AG04449 (cell line): ENCODE results near the gene SP3.

Experiments used
- CTCF ChIA-PET: fragments of 350-600 bp; formaldehyde crosslinking; extraction: SDS; loops from one replicate; lab custom pipeline; 2021; ENCODE audit warnings: antibody characterized with exemption; lab: Yijun Ruan, JAX
- POLR2A ChIA-PET: fragments of 400-600, 350-600 bp; formaldehyde crosslinking; extraction: SDS; loops from one replicate; lab custom pipeline; 2020; ENCODE audit warnings: antibody characterized with exemption, inconsistent platforms; lab: Yijun Ruan, JAX
- DNase-seq: peaks from one replicate; pipeline ENCODE4 v3.0.0-alpha.2; 2010; ENCODE audit warnings: low read depth, low spot score
- H3K4me3 ChIP-seq: 2 replicates; pipeline ENCODE4 v1.5.1; 2011; ENCODE audit warnings: low read depth, mild to moderate bottlenecking, control low read depth, low read length
- TF ChIP-seq, protein P1 (sequence below): IDR thresholded peaks from one replicate; pipeline ENCODE4 v1.5.1; 2011; ENCODE audit warnings: mild to moderate bottlenecking, moderate library complexity, low read length, control low read depth, inconsistent platforms; ENCODE audit not compliant: insufficient read depth; ENCODE audit errors: missing control alignments

Gene SP3

DNA sequence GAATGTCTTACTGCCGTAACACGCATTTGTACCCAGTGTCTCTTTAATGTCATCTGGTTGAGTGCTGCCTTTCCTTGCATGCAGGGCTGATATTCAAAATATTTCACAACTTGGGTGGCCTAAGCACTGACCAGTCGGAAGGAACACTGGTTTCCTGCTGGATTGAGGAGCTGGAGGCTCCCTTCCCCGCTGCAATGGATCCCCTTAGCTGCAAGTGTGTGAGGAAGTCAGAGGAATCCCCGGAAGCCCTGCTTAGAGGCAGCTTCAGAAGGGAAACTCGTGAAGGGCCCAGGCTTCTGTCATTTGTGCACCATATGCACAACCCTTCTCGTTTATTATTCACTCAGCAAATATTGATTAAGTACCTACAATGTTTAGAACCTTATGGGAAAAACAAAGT, 33.2 kb upstream of the SP3 start:
- ChIA-PET CTCF (interaction anchor here (1.2 kb wide), 1 partner anchor 11 kb away, joined by 4 read pairs; no protein-coding TSS in a partner anchor), POLR2A (no interaction called here)
- DNase-seq: no peak
- H3K4me3 ChIP-seq: no peak overlapping the region
- TF ChIP-seq, protein P1, sequence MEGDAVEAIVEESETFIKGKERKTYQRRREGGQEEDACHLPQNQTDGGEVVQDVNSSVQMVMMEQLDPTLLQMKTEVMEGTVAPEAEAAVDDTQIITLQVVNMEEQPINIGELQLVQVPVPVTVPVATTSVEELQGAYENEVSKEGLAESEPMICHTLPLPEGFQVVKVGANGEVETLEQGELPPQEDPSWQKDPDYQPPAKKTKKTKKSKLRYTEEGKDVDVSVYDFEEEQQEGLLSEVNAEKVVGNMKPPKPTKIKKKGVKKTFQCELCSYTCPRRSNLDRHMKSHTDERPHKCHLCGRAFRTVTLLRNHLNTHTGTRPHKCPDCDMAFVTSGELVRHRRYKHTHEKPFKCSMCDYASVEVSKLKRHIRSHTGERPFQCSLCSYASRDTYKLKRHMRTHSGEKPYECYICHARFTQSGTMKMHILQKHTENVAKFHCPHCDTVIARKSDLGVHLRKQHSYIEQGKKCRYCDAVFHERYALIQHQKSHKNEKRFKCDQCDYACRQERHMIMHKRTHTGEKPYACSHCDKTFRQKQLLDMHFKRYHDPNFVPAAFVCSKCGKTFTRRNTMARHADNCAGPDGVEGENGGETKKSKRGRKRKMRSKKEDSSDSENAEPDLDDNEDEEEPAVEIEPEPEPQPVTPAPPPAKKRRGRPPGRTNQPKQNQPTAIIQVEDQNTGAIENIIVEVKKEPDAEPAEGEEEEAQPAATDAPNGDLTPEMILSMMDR: no peak

DNA sequence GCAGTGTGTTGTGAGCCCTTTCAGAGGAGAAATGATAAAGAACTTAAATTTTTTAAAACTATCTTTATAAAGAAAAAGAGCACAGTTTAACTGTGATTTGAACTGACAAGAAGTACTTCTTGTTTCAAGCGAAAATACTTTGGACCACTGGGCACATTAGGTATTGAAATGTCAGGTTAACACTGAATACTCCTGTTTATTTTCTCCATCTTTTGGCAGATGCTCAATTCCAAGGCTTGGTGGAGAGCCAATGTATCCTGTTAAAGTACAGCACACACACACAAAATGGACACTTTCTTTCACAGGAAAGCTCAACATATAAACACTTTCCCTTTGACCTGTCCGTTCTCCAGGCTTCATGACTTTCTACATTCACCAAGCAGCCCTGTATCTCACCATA, 32.6 kb upstream of the SP3 start:
- H3K4me3 ChIP-seq: no peak overlapping the region
- CTCF ChIA-PET: interaction anchor here (1.2 kb wide), 1 partner anchor 11 kb away, joined by 4 read pairs; no protein-coding TSS in a partner anchor
- POLR2A ChIA-PET: no interaction called here
- TF ChIP-seq, protein P1: no peak
- no peak for DNase-seq

DNA sequence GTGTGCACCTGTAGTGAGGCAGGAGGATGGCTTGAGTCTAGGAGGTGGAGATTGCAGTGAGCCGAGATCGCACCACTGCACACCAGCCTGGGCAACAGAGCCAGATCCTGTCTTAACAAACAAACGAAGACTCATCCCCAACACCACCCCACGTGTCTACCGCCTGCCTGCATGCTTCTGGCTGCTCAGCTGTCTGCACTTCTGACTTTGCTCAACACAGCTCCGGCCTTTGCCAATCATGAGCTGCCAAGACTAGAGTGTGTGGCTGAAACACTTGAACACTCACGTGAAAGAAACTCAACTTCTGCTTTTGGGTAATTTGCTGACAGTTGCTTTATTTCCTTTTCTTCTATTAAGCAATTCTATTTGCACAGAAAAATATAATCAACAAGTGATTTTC, 32.1 kb upstream of the SP3 start:
- TF ChIP-seq, protein P1: no peak
- no peak overlapping the region for H3K4me3 ChIP-seq
- POLR2A ChIA-PET: no interaction called here
- DNase-seq: no peak
- CTCF ChIA-PET: interaction anchor here (1.2 kb wide), 1 partner anchor 10 kb away, joined by 4 read pairs; no protein-coding TSS in a partner anchor

DNA sequence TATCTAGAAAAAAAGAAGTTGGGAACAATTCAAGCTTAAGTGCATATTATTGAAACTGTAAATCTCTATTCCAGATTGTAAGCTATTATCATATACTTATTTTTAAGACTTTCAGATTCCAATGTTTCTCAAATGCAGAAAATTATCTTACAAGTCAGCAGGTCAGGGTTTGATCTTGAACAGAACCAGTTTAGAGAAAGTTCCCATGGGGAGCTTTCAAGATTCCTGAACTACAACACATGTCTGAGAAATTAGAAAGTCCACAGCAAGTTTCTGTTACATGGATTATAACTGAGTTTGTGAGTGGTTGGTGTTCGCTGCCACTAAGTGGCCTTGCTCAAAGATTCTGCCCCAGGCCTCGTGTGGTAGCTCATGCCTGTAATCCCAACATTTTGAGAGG, 31.6 kb upstream of the SP3 start:
- ChIA-PET POLR2A (no interaction called here), CTCF (no interaction called here)
- TF ChIP-seq, protein P1: no peak
- no peak overlapping the region for H3K4me3 ChIP-seq
- DNase-seq: no peak

DNA sequence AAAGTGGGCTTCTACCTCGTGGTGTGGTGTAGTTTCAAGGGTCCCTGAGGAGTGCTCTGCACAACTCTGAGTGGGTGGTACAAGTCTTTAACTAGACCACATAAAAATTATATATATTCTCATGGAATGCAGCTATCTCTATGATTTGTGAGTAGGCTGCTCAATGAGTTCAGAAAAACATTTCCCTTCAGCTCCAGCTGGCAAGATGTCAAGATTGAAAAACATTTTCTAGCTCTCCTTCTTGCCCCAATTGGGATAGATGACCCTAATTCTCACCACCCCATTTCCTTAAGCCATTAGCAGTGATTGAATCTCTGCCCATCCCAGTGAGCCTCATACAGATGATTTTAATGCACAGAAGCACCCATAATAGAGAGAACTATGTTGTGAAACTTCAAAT, 28.3 kb upstream of the SP3 start:
- DNase-seq: no peak
- no peak overlapping the region for H3K4me3 ChIP-seq
- TF ChIP-seq, protein P1: no peak
- ChIA-PET CTCF (no interaction called here), POLR2A (no interaction called here)

DNA sequence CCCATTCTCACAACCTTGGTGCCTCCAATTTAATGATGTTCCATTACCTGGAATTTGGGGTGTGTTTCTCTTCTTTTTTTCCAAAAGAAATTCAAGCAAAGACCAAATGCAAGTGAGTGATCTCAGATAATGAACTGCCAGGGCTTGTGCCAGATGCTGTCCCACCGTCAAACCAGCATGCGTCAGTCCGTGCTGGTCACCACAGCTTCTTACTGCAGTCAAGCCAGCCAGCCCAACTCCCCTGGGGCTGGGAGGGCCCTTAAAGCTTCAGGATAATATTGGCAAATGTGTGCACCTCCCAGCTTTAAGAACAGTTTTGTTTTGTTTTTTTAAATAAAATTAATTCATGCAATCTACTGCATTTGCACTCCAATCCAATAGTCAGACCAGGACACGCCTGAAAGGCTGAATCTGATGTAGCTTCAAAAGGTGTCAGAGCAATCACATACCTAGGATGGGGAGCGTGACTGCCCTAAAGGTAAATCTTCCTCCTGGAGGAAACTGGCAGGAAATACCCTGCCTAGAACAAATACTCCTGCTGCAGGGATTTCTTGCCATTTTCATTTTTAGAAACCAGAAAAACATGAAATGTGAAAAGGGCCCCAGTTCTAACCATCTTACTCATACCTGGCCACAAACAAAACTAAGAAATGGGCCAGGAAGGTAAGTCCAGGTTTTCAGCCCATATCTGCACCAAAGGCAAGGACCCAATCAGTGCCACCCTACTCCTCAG, 26.8 kb upstream of the SP3 start:
- POLR2A ChIA-PET: no interaction called here
- TF ChIP-seq, protein P1: no peak

More for the DNA sequence above, 26.8 kb upstream of the SP3 start:
- CTCF ChIA-PET: interaction anchor here (1.0 to 1.6 kb wide), 2 partner anchors 11 to 86 kb away, joined by 3 to 4 read pairs; no protein-coding TSS in a partner anchor
- no peak for DNase-seq
- H3K4me3 ChIP-seq: no peak overlapping the region
